Stimulated activated CD8-positive, alpha-beta memory T cell treated with anti-CD3 and anti-CD28 coated beads, Interleukin-15, amount 100 ng/mL, for 48 hours (primary cell): ENCODE data around the gene TTC38.

ENCODE experiments used
- DNase-seq, 2 donors: peaks; one replicate each; pipeline ENCODE4 v3.0.0-alpha.2; 2020; ENCODE audit warnings: low read depth in 2 of 2

The TTC38 gene

DNA sequence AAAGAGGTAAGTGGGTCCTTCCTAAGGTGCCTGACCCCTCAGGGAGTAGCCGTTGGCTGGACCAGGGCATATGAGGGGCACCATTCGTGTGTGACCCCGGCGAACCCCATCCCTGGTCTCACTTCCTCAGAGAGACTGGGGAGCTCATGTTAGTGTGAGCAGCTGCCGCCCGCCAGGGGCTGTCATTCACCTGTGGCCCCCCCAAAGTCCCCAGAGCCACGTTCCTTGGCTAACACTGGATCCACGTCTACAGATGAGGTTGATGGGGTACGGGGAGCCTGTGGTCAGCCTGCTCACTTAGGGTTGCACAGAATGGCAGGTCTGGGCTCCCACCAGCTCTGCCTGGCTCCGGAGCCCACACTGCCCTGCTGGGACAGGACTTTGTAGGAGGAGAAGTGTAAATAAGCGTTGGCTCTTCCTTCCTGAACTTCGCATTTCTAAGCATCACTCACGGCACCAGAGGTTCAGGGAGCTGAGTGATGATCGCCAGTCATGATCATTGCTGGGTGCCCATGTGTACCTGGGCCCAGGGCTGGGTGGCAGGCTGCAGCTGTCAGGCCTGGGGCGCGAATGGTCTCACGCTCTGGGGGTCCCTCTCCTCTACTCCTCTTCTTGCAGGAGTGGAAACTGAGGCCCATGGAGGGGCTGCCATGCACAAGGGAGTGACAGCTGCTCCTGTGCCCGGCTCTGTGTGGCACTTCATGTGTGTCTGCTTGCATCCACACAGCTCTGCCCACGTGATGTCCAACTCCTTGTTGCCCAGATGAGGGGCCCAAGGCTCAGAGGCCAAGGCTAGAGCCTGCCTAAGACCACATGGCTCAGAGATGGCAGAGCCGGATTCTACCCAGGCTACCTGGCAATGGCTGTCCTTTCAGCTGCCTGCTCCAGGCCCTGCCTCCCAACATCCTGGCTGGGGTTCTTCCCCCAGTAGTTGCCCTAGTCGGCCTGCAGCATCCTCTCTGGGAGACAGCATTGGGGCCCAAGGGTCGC lies 11.1 kb downstream of the TTC38 start:
- no peak for DNase-seq

DNA sequence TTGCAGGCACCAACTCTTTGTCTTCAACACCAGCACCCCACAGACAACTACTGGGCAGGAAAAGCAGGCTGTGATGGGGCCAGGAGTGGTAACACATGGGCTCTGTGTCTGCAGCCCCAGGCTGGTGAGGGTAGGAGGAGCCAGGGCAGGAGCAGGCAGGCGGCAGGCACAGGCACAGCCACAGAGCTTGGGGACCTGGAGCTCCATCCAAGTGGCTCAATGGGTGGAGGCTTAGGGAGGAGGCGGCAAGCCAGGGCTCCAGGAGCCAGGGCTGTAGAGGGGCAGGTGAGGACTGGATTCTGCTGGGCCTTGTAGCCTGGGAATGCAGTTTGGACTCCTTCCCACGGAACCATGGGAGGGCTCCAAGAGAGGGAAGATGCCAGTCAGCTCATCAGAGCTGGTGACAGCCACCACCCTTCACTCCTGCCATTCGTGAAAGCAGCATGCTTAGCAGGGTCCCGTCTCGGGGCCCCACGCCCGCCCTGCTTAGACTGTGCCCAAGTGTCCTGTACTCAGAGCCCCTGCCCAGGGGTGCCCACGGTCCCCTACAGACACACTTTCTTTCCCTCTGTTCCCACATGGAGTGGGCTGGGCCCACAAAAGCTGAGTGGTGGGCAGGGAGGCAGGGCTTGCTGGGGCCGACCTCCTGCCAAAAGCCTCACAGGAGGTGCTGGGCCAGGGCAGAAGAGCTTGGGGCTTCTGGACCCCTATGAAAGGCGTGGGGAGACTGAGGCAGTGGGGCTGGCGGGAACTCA lies 12.4 kb downstream of the TTC38 start:
- no peak for DNase-seq

DNA sequence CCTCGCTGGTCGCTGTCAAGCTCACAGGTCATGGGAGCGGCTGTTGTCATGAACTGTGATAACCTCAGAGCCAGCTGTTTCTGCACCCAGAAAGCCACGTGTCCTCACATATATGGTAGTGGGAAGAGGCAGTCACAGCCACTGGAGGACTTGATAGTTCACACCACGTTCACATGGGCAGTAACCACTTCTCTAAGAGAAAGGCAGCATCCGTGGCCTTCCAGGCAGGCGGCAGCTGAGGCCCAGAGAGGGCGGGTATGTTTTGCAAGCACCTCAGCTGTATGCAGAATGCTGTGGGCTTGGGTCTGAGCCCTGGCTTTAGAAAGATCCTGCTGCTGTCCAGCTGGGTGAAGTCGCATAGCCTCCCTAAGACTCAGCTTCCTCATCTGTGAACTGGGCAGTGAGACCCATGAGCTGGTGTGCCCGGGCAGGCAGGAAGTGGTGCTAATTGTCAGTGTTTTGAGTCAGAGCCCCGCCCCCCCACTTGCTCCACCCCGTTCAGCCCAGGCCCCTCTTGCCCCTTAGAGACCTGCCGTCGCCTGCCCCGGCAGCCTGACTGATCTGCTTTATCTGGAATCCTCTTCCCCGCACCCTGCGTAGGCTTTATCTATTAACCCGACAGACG lies 13.3 kb downstream of the TTC38 start:
- no peak for DNase-seq

DNA sequence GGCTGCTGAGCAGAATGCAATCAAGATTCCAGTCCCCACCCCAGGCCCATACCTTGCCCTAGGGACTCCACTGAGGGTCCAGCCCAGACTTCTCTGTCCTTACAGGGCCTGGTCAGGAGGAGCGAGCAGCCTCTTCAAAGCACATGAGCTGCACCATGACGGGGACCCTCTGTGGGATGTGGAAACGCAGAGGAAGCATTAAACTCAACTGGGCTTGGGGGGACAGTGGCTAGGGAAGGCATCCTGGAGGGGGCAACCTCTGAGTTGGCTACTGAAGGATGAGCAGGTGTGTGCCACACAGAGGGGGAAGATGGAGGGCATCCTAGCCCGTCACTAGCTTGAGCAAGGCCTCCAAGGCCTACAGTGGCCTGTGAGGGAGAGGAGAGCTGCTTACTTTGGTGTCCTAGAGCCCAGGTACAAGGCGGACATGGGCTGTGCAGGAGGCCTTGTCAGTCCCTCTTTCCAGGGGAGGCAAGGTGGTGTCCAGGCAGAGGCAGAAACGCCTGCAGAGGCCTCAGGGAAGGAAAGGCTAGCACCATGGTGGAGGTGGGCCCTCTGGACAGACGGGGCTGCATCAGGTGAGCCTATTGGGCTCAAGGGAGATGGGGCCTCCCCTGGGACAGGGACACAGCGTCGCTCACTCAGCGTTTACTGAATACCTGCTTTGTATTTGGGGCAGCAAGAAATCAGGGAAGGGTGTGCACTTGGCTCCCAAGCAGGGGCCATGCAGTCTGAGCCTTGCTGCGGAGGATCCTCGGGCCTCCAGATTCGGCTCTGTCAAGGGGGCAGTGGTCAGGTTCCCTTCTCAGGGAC lies 14.3 kb downstream of the TTC38 start:
- DNase-seq, result no peak

DNA sequence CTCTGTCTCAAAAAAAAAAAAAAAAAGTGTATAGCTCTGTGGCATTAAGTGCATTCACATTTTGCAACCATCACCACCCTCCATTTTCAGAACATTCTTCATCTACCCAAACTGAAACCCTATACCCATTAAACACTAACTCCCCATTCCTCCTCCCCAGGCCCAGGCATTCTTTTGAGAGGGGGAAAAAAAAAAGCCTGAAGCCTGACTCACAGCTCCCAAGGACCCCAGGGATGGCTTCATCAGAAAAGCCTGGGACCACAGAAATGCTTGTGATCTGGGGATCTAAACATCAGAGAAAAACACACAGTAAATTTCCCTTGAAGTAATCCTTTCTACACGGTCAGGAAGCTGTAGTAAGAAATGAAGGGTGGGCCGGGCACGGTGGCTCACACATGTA lies 18.2 kb downstream of the TTC38 start:
- no peak for DNase-seq

DNA sequence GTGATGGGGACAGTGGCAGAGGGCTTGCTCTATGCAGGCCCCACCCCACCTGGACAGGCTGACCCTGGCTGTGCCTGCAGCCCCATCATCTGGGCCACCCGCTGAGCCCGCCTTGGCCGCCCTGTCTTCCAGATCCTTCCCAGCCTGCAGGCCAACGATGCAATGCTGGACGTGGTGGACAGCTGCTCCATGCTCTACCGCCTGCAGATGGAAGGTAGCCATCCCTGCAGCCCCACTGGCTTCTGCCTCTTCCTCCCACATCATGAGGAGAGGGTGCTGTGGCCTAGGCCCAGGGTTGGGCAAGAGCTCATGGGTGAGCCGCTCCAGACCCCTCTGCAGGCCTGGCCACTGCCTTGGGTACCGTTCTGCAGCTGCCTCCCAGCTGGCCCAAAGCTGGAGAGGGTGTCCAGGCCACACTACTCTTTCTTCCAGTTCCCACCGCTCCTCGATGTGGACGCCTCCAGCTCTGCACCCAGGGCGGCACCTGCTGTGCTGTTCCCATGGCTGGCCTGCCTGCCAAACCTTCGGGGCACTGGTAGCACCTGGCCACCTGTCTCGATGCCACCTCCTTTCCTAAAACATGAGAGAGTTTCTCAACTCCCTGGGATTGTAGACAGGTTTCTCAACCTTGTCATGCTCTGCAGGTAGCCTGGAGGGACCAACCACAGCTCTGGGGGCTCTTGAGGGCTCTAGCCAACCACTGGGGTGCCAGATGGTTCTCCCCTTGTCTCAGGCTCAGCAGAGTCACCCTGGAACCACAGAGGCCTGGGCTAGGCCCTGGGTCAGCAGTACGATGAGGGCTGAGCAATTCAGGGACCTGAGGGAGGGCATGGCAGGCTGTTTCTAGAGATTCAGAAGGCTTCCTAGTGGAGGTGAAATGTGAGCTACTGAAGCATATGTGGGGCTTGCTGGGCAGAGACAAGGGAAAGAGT lies 19.4 kb downstream of the TTC38 start:
- no peak for DNase-seq

DNA sequence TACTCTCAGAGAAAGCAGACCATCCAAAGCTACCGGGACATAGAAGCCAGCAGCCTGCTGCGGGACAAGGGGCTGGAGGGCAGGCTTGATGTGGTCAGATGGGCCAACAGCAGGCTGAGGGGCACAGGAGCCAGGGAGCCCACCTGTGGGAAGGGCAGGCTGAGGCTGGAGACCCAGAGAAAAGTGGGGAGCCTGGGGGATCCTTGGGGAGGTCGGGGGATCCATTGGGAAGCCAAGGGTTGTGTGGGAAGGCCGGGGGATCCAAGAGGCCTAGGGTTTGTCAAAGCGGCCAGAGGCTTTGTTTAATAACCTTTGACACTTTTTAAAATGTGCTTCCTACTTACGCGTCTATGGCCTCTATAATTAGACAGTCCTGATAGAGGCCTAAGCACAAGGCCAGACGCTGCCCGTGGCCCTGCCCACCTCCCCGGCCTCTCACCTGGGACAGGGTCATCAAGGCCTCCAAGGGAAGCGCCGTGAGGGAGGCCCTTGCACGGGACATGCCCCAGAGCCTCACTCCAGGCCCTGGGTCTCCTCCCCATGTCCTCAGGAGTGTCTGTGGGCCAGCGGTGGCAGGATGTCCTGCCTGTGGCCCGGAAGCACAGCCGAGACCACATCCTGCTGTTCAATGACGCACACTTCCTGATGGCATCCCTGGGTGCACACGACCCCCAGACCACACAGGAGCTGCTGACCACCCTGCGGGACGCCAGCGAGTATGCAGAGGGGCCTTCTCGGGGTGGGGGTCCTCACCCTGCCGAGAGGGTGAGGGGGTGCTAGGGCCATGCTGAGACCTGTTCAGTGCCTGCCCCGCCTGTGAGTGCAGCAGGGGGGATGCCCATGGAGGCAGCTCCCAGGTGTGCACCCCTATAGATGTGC lies 20.3 kb downstream of the TTC38 start:
- peak in 1 of 2 donors; percentile 26 for DNase-seq

DNA sequence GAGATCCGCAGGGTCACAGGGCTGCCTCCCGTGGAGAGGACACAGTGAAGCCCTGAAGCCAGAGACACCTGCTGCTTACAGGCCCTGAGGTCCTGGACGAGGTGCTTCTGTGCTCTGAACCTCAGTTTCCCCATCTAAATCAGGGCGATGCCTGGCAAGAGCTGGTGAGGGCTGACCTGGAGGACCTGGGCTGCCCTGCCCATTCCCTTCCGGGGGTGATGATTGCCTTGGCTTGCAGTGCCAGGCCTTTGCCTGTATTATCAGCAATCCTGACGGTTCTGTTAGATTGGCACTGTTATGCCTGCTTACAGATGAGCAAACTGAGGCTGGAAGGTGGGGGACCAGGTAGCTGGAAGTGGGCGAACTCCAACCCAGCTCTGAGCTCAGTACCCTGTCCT lies 21.0 kb downstream of the TTC38 start:
- no peak for DNase-seq

DNA sequence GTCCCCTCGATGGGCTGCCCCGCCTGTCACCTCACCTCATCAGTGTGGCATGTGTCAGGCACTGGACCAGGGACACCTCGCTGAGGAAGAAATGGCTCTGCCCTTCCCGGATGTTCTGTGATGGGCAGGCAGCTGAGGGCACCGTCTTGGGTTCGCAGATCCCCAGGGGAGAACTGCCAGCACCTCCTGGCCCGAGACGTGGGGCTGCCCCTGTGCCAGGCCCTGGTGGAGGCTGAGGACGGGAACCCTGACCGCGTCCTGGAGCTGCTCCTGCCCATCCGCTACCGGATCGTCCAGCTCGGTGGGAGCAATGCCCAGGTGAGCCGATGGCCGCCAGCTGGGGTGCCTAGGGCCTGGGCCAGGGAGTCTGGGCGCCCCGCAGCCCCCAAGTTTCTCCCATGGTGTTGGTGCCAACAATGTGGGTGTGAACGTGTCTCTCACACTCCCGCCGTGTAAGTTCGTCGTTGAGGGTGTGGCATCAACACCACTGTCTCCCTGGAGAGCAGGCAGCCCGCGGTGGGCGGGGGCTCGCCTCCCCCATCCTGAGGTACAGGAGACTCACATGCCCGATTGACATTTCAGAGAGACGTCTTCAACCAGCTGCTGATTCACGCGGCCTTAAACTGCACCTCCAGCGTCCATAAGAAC lies 21.6 kb downstream of the TTC38 start:
- no peak for DNase-seq

DNA sequence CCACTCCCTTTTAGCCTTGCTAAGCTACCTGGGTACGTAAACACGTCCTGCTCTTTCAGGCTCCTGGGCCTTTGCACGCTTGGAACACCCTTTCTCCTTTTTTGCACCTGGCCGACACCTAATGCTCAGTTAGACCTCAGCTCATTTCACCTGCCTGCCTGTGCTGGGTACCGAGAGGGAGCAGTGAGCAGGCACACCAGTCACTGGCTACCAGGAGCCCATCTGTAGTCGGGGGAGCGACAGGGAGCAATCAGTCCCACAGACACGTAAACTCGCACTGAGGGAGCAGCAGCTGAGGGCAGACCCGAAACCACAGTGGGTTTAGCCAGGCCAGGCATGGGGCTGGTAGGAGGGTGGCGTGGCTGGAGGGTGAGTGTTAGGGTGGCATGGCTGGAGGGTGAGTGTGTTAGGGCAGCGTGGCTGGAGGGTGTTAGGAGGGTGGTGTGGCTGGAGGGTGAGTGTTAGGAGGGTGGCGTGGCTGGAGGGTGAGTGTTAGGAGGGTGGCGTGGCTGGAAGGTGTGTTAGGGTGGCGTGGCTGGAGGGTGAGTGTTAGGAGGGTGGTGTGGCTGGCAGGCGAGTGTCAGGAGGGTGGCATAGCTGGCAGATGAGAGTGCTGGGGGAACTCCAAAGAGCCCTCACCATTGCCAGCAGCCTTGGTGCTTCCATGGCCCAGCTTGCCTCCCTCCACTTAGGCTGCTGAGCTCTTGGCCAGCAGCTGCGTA lies 22.5 kb downstream of the TTC38 start:
- DNase-seq, result no peak

DNA sequence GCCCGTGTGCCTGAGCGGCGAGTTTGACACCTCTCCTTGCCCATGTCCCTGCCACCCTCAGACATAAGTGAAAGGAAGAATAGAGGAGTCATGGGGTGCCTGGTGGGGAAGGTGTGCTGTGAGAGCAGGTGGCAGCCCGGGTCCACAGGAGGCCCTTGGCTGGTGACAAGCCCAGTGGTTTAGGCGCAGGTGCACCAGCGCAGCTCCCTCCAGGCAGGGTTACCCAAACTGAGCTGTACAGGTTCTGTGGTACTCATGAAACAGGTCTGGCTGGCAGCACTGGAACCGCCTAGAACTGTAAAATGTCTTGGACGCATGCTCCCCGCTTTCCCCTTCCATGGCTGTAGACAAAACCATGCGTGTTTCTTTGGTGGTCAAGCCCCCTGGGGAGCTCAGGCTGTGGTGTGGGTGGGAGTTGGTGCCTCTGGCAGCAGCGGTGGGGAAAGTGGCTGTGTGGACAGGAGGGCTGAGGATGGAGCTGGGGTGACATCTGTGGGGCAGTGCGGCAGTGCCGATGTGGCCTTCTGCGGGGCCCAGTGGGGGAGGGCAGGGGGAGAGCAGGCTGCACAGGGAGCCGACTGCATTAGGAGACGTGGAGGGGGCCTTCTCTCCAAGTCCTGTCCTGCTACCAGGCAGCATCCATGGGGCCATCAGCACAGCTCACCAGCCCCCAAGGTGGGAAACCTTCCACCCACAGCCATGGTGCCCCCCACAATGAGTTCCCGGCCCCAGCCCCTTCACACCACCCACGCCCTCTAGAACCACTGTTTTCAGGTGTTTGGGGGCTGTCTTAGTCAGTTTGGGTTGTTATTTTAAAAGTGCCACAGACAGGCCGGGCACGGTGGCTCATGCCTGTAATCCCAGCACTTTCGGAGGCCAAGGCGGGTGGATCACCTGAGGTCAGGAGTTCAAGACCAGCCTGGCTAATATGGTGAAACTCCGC lies 23.3 kb downstream of the TTC38 start:
- no peak for DNase-seq

DNA sequence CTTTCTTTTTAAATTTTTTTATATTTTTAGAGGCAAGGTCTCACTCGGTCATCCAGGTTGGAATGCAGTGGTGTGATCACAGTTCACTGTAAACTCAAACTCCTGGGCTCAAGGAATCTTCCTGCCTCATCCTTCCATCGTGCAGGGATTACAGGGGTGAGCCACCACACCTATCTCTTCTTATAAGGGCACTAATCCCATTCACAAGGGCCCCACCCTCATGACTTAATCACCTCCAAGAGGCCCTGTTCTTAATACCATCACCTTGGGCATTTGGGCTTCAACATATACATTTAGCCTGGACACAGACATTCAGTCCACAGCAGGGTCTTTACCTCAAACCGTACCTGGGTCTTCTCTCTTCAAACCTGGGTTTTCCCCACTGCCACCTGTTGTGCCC lies 24.4 kb downstream of the TTC38 start:
- DNase-seq, result no peak

DNA sequence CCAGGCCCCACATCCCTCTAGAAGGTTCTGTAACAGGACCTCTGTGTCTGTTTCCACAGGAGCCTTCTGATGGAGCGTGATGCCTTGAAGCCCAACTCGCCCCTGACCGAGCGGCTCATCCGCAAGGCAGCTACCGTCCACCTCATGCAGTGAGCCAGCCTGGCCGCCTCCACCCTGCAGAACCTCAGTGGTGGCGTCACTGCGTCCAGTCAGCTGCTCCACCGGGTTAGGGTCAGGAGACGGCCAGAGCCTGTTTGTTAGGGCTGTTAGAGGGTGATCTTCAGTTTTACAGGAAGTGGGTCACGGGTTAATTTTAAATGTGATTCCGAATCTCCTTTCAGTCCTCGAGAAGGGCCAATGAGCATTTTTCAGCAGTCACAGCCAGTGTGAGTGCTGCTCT lies 24.9 kb downstream of the TTC38 start:
- no peak for DNase-seq

DNA sequence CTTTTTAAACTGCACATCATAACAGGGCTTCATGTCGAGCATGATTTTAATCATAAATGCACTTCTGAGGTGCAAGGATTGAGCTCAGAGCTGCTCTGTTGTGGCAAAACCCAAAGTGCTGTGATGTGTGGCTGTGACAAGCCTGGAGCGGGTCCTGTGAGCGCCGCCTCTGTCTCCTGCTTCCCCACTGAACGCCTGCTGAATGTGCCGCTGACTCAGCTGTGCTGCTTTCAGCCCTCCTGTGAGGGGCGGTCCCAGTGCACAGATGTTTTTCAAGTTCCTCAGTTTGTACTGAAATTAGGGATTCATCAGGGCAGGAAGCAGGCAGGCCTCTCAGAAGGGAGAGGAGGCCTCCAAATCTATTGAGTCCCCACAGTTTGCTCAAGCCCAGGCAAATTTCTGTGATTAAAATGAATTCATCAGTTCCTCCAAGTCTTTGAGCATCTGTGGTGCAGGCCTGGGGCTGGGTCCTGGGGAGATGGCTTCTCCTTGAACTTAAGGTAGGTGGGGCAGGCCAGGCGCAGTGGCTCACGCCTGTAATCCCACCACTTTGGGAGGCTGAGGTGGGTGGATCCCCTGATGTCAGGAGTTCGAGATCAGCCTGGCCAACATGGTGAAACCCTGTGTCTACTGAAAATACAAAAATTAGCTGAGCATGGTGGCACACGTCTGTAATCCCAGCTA lies 25.9 kb downstream of the TTC38 start:
- no peak for DNase-seq

DNA sequence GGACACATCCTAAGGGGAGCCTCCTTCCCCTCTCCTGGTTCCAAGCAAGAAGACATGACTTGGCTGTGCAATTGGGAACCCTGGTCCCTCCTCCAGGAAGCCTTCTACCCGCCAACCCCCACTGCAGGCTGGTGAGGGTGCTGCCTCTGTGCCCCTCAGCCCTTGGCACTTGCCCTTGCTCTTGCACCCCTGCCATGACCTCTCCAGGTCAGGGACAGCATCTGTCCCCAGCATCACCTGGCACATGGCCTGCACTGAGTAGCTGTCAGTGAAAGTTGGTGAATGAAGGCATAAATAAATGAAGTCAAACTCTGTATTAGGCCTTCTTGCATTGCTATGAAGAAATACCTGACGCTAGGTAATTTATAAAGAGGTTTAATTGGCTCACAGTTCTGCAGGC lies 27.0 kb downstream of the TTC38 start:
- no peak for DNase-seq

DNA sequence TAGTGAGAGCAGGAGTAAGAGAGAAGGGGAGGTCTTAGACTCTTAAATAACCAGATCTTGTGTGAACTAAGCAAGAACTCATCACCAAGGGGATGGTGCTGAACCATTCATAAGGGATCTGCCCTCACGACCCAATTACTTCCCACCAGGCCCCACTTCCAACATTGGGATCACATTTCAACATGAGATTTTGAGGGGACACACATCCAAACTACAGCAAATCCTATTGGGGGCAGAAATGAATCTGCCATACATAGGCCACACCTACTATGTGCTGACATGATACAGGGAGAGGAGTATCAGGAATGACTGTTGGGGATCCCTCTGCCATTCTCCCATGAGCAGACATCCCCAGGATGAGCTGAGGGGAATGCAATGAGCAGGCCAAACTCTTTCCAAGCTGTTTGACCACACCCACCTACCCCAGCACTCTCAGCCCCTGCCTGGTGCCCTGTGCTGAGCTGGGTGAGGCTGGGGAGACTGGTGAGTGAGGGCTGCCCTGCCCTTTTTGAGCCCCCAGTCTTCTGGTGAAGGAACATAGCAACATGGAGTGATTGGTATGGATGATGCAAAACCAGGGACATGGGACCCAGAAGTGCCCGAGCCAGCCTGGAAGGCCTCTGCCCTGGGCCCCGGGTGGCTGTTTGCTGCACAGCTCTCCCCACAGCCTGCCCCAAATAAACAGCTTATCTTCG lies 27.6 kb downstream of the TTC38 start:
- no peak for DNase-seq
